ENCODE measurements around the gene NR0B1.

DNA sequence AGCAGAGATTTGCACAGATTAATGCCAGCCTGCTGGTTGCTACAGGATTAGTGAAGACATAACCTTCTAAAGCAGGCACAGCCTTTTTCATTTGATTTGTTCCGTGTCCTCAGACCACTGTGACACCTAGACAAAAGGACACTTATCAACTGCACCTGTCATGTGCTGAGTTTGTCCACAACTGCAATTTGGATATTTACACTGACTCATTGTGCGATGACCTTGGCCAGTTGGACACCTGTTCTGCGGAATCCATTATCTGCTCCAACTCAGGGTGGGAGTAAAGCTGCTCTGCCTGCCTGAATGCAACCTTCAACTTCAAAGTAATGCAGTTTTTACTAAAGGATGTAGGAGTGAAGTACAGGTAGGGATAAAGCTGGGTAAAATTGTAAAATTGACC, 4.1 kb upstream of the NR0B1 start:
- TF ChIP-seq EZH2phosphoT487 (IDR thresholded peaks at IDR 0.05; ENCODE audit: insufficient read depth, low read depth) (no peak), EZH2 (IDR thresholded peaks at IDR 0.05; ENCODE audit: insufficient read depth, poor library complexity, severe bottlenecking) (no peak)
